ENCODE data around the gene FOXL2NB. TPM values are rescaled to one million over a fixed set of nuclear protein-coding genes. Genes with fewer than 3 reads are reported as not detected.
A peak's percentile ranks its signal among the peaks of the same experiment; 100 is the strongest.

Gene FOXL2NB
- total RNA-seq, 1 donor, result 101 TPM

GRCh38 chr3:138941259-138941885 lies 5.6 kb upstream of the FOXL2NB start:
- TF ChIP-seq, protein P1, sequence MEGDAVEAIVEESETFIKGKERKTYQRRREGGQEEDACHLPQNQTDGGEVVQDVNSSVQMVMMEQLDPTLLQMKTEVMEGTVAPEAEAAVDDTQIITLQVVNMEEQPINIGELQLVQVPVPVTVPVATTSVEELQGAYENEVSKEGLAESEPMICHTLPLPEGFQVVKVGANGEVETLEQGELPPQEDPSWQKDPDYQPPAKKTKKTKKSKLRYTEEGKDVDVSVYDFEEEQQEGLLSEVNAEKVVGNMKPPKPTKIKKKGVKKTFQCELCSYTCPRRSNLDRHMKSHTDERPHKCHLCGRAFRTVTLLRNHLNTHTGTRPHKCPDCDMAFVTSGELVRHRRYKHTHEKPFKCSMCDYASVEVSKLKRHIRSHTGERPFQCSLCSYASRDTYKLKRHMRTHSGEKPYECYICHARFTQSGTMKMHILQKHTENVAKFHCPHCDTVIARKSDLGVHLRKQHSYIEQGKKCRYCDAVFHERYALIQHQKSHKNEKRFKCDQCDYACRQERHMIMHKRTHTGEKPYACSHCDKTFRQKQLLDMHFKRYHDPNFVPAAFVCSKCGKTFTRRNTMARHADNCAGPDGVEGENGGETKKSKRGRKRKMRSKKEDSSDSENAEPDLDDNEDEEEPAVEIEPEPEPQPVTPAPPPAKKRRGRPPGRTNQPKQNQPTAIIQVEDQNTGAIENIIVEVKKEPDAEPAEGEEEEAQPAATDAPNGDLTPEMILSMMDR (IDR thresholded peaks at IDR 0.05; ENCODE audit: insufficient read depth, low read depth, low read length), result peak; percentile 79
- peak; percentile 72 for DNase-seq (ENCODE audit: low read depth)
- H3K4me3 ChIP-seq (ENCODE audit: low read depth, low read length), result peak overlapping the region; percentile 60

GRCh38 chr3:138942271-138942670 lies 4.7 kb upstream of the FOXL2NB start:
- TF ChIP-seq, protein P1 (IDR thresholded peaks at IDR 0.05; ENCODE audit: insufficient read depth, low read depth, low read length), result no peak
- H3K4me3 ChIP-seq (ENCODE audit: low read depth, low read length), result peak overlapping the region; percentile 60
- peak; percentile 22 for DNase-seq (ENCODE audit: low read depth)

- DNase-seq (ENCODE audit: low read depth), result peak; percentile 21
- TF ChIP-seq, protein P1 (IDR thresholded peaks at IDR 0.05; ENCODE audit: insufficient read depth, low read depth, low read length), result no peak
- H3K4me3 ChIP-seq (ENCODE audit: low read depth, low read length), result peak overlapping the region; percentile 60
These were observed 4.0 kb upstream of the FOXL2NB start for GRCh38 chr3:138942861-138943623.

GRCh38 chr3:138943724-138944653 lies 3.0 kb upstream of the FOXL2NB start:
- peak; percentile 43 for DNase-seq (ENCODE audit: low read depth)
- H3K4me3 ChIP-seq (ENCODE audit: low read depth, low read length), result peak overlapping the region; percentile 60
- TF ChIP-seq, protein P1 (IDR thresholded peaks at IDR 0.05; ENCODE audit: insufficient read depth, low read depth, low read length), result no peak

DNA sequence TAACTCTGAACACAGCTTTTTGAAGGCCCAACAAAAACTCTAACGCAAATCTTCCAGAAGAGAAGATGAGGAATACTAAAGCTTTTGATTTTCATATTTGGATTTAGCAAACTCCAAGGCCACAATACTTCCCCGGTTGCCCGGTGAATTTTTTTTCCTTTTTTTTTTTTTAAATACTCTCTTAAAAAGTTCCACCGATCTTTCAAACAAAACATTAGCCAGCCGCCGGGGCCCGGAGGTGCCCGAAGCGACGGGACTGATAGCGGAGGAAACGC lies 2.4 kb upstream of the FOXL2NB start:
- no peak for DNase-seq (ENCODE audit: low read depth)
- TF ChIP-seq, protein P1 (IDR thresholded peaks at IDR 0.05; ENCODE audit: insufficient read depth, low read depth, low read length), result no peak
- peak overlapping the region; percentile 60 for H3K4me3 ChIP-seq (ENCODE audit: low read depth, low read length)

DNA sequence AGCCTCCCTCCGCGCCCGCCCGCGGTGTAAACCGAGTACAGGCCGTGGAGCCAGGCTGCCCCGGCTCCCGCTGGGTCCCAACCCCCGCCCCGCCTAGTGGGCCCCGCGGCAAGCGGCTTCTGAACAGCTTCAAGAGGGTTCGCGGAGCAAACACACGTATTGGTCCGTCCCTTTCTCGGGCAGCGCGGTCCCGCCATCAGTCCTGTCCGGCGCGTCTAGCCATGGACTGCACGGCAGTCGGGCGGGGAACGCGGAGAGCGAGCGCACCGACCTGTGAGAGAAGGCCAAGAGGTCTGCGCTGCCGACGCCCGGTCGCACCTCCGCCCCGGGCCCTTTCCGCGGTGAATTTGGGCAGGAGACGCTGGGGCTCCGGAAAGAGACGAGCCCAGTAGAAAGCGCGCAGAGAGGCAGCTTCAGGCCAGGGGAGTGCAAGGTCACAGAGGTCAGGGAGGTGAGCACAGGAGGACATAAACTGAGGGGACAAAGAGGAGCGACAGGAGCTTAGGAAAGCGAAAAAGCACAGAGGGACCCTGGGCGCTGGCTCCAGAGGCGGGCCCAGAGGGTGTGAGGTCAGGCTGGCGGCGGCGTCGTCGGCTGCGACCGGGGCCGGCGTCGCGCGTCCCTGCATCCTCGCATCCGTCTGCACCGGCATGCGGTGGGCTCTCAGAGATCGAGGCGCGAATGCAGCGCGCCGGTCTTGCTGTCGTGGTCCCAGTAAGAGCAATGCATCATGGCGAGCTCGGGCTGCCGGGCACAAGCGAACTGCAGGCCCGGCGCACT lies 1.9 kb upstream of the FOXL2NB start:
- TF ChIP-seq, protein P1 (IDR thresholded peaks at IDR 0.05; ENCODE audit: insufficient read depth, low read depth, low read length), result no peak
- peak overlapping the region; percentile 60 for H3K4me3 ChIP-seq (ENCODE audit: low read depth, low read length)
- peak; percentile 26 for DNase-seq (ENCODE audit: low read depth)

Data from fibroblast of villous mesenchyme (primary cell).